HepG2 (cell line): ENCODE measurements around the gene C18orf63. TPM values are rescaled to one million over a fixed set of nuclear protein-coding genes. Genes with fewer than 3 reads are reported as not detected.

ENCODE experiments used
- FOXP1 ChIP-seq, 2 experiments: fragments of 450-650 bp in 1 of 2; IDR thresholded peaks; 2 replicates each; pipeline ENCODE4 v1.6.1; 2017 to 2018; ENCODE audit warnings: antibody characterized with exemption in 1 of 2
- GATAD1 ChIP-seq: IDR thresholded peaks from 2 replicates; pipeline ENCODE4 v1.6.1; 2016; ENCODE audit warnings: missing genetic modification reagents, missing compliant biosample characterization
- MIXL1 ChIP-seq: IDR thresholded peaks from 2 replicates; pipeline ENCODE4 v1.6.1; 2016
- PPARG ChIP-seq: conservative IDR thresholded peaks from 2 replicates; pipeline ENCODE4 v1.6.1; 2016; ENCODE audit warnings: missing biosample characterization, missing genetic modification reagents
- SALL1 ChIP-seq: sonication (generic); formaldehyde crosslinking; IDR thresholded peaks from 2 replicates; pipeline ENCODE4 v1.8.0; 2022; ENCODE audit warnings: mild to moderate bottlenecking, missing genetic modification reagents
- SAP130 ChIP-seq: IDR thresholded peaks from 2 replicates; pipeline ENCODE4 v1.6.1; 2016; ENCODE audit warnings: low read depth
- SRSF1 ChIP-seq: fragments of 200-400 bp; formaldehyde crosslinking; optimal IDR thresholded peaks from 2 replicates; pipeline ENCODE3; 2017; ENCODE audit warnings: mild to moderate bottlenecking, low read depth, low read length, moderate library complexity
- SRSF4 ChIP-seq: fragments of 200-400 bp; formaldehyde crosslinking; IDR thresholded peaks from one replicate; pipeline ENCODE4 v1.6.1; 2018; ENCODE audit warnings: mild to moderate bottlenecking, low read depth, low read length, moderate library complexity; ENCODE audit not compliant: poor library complexity, severe bottlenecking
- ZMYM2 ChIP-seq: sonication (generic); formaldehyde crosslinking; IDR thresholded peaks from 2 replicates; pipeline ENCODE4 v1.8.0; 2022; ENCODE audit warnings: mild to moderate bottlenecking, missing genetic modification reagents
- ZNF136 ChIP-seq: sonication (generic); formaldehyde crosslinking; IDR thresholded peaks from 2 replicates; pipeline ENCODE4 v1.8.1; 2022; ENCODE audit warnings: low read depth, mild to moderate bottlenecking, moderate library complexity, missing genetic modification reagents
- ZNF460 ChIP-seq: sonication (generic); formaldehyde crosslinking; IDR thresholded peaks from 2 replicates; pipeline ENCODE4 v1.5.1; 2020; ENCODE audit warnings: missing genetic modification reagents, mild to moderate bottlenecking, borderline replicate concordance
- ZNF510 ChIP-seq: sonication (generic); formaldehyde crosslinking; IDR thresholded peaks from 2 replicates; pipeline ENCODE4 v1.4.0; 2020; ENCODE audit warnings: low read depth, mild to moderate bottlenecking, missing genetic modification reagents
- ZNF530 ChIP-seq: sonication (generic); formaldehyde crosslinking; IDR thresholded peaks from 2 replicates; pipeline ENCODE4 v1.5.0; 2020; ENCODE audit warnings: low read depth, mild to moderate bottlenecking, missing genetic modification reagents
- ZNF546 ChIP-seq: sonication (generic); formaldehyde crosslinking; conservative IDR thresholded peaks from 2 replicates; pipeline ENCODE4 v1.8.1; 2023; ENCODE audit warnings: mild to moderate bottlenecking, missing genetic modification reagents
- ZNF709 ChIP-seq: sonication (generic); formaldehyde crosslinking; IDR thresholded peaks from 2 replicates; pipeline ENCODE4 v1.5.0; 2020; ENCODE audit warnings: mild to moderate bottlenecking, missing genetic modification reagents
- ZNF768 ChIP-seq: sonication (generic); formaldehyde crosslinking; IDR thresholded peaks from 2 replicates; pipeline ENCODE4 v1.4.0; 2020; ENCODE audit warnings: missing genetic modification reagents
- ZNF782 ChIP-seq: sonication (generic); formaldehyde crosslinking; IDR thresholded peaks from 2 replicates; pipeline ENCODE4 v1.4.0; 2020; ENCODE audit warnings: missing genetic modification reagents, mild to moderate bottlenecking, borderline replicate concordance
- polyA plus RNA-seq, 8 experiments: library from polyadenylated mRNA; depleted of rRNA in 3 of 8; stranded (reverse) in 7 of 8; unstranded in 1 of 8; fragments of >200 nt; fragmentation: Illumina TruSeq in 4 of 8; extraction: Trizol in 4 of 8; gene quantifications; 2 replicates each; pipeline versions ENCODE4 v1.2.1 to v1.2.3, GENCODE V29; 2011 to 2016; ENCODE audit warnings: low read depth in 4 of 8, missing spikeins in 1 of 8, mixed read lengths in 1 of 8; ENCODE audit not compliant: insufficient read depth in 1 of 8
- total RNA-seq, 5 experiments: library from RNA; depleted of rRNA; stranded (reverse); fragments of >200 nt; fragmentation: Illumina TruSeq; extraction: Trizol; gene quantifications; 2 replicates each; pipeline ENCODE4 v1.2.3, GENCODE V29; 2016; ENCODE audit warnings: low read depth in 1 of 5
- TF ChIP-seq, protein P1 (sequence below): sonication (generic); formaldehyde crosslinking; IDR thresholded peaks from 2 replicates; pipeline ENCODE4 v1.4.0; 2020; ENCODE audit warnings: missing genetic modification reagents, borderline replicate concordance
- TF ChIP-seq, protein P2 (sequence below): sonication (generic); formaldehyde crosslinking; conservative IDR thresholded peaks from 2 replicates; pipeline ENCODE4 v1.4.0; 2020; ENCODE audit warnings: missing genetic modification reagents
- TF ChIP-seq, protein P3 (sequence below): sonication (generic); formaldehyde crosslinking; IDR thresholded peaks from 2 replicates; pipeline ENCODE4 v1.8.1; 2022; ENCODE audit warnings: mild to moderate bottlenecking, missing genetic modification reagents
- TF ChIP-seq, protein P4 (sequence below): sonication (generic); formaldehyde crosslinking; IDR thresholded peaks from 2 replicates; pipeline ENCODE4 v1.5.0; 2020; ENCODE audit warnings: missing genetic modification reagents, mild to moderate bottlenecking, borderline replicate concordance

The C18orf63 gene
- total and polyA plus RNA-seq, 2 of the 13 experiments (the other 11 are each of a cell fraction or from before 2014, with no cell fraction given): 0.01 TPM; not detected in 1

DNA sequence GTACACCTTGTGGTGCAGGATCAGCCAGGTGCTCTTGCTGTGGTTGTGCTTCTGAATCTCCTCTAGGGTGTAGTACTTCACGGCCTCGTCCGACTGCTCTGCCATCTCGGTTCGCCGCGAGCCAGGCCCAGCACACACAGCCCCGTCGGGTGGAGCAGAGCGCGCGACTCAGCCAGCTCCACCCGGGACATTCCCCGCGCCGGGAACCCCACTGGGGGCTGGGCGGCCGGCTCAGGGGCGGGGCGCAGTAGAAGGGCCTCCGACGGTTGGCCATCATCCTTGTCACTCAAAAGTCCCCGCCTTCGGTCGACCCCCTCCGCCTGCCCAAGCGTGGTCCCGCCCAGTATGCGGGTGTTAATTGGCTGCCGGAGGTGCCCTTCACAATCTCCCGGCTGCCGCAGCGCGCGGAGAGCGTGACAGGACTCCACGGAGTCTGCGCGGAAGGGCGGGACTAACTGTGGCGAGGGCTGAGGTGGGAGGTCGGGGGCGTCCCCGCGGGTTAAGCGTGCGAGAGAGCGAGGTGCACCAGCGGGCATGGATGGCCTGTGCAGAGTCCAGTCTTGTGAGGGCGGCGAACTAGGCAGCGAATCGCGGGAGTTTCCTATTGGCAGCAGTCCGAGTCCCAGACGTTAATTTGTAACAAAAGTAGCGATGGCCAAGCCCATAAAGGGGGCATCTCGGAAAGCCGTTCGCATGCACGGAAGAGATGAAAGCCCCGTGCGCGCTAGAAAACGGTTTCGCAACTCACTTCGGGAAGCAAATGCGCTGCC, 23.7 kb upstream of the C18orf63 start, which contains the start of gene CYB5A (continued):
- TF ChIP-seq, protein P1, sequence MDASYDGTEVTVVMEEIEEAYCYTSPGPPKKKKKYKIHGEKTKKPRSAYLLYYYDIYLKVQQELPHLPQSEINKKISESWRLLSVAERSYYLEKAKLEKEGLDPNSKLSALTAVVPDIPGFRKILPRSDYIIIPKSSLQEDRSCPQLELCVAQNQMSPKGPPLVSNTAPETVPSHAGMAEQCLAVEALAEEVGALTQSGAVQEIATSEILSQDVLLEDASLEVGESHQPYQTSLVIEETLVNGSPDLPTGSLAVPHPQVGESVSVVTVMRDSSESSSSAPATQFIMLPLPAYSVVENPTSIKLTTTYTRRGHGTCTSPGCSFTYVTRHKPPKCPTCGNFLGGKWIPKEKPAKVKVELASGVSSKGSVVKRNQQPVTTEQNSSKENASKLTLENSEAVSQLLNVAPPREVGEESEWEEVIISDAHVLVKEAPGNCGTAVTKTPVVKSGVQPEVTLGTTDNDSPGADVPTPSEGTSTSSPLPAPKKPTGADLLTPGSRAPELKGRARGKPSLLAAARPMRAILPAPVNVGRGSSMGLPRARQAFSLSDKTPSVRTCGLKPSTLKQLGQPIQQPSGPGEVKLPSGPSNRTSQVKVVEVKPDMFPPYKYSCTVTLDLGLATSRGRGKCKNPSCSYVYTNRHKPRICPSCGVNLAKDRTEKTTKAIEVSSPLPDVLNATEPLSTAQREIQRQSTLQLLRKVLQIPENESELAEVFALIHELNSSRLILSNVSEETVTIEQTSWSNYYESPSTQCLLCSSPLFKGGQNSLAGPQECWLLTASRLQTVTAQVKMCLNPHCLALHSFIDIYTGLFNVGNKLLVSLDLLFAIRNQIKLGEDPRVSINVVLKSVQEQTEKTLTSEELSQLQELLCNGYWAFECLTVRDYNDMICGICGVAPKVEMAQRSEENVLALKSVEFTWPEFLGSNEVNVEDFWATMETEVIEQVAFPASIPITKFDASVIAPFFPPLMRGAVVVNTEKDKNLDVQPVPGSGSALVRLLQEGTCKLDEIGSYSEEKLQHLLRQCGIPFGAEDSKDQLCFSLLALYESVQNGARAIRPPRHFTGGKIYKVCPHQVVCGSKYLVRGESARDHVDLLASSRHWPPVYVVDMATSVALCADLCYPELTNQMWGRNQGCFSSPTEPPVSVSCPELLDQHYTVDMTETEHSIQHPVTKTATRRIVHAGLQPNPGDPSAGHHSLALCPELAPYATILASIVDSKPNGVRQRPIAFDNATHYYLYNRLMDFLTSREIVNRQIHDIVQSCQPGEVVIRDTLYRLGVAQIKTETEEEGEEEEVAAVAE (CRISPR knock-in tag): 0 out of 2 replicates have a peak, but pooled peaks have one; percentile 5
- TF ChIP-seq ZNF510 (no peak), SALL1 (CRISPR knock-in tag) (peak; percentile 88), PPARG (CRISPR knock-in tag) (no peak), ZNF768 (no peak), ZNF709 (CRISPR knock-in tag) (peak; percentile 88; the same call in 1 of the 2 replicates), ZMYM2 (CRISPR knock-in tag) (peak; percentile 88), ZNF546 (CRISPR knock-in tag) (0 out of 2 replicates have a peak, but pooled peaks have one; percentile 51), ZNF460 (CRISPR knock-in tag) (no peak), MIXL1 (CRISPR knock-in tag) (peak; percentile 90), SRSF4 (no peak), SRSF1 (no peak), SAP130 (CRISPR knock-in tag) (peak; percentile 86), ZNF136 (no peak), FOXP1 (IDR thresholded peaks at IDR 0.05) (no peak), FOXP1 (CRISPR knock-in tag; IDR thresholded peaks at IDR 0.05) (peak; percentile 38), ZNF782 (CRISPR knock-in tag) (peak; percentile 87), GATAD1 (CRISPR knock-in tag) (peak; percentile 63), ZNF530 (CRISPR knock-in tag) (no peak)
- TF ChIP-seq, protein P2, sequence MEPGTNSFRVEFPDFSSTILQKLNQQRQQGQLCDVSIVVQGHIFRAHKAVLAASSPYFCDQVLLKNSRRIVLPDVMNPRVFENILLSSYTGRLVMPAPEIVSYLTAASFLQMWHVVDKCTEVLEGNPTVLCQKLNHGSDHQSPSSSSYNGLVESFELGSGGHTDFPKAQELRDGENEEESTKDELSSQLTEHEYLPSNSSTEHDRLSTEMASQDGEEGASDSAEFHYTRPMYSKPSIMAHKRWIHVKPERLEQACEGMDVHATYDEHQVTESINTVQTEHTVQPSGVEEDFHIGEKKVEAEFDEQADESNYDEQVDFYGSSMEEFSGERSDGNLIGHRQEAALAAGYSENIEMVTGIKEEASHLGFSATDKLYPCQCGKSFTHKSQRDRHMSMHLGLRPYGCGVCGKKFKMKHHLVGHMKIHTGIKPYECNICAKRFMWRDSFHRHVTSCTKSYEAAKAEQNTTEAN (CRISPR knock-in tag): peak; percentile 95
- TF ChIP-seq, protein P3, sequence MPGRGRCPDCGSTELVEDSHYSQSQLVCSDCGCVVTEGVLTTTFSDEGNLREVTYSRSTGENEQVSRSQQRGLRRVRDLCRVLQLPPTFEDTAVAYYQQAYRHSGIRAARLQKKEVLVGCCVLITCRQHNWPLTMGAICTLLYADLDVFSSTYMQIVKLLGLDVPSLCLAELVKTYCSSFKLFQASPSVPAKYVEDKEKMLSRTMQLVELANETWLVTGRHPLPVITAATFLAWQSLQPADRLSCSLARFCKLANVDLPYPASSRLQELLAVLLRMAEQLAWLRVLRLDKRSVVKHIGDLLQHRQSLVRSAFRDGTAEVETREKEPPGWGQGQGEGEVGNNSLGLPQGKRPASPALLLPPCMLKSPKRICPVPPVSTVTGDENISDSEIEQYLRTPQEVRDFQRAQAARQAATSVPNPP (CRISPR knock-in tag): no peak
- TF ChIP-seq, protein P4, sequence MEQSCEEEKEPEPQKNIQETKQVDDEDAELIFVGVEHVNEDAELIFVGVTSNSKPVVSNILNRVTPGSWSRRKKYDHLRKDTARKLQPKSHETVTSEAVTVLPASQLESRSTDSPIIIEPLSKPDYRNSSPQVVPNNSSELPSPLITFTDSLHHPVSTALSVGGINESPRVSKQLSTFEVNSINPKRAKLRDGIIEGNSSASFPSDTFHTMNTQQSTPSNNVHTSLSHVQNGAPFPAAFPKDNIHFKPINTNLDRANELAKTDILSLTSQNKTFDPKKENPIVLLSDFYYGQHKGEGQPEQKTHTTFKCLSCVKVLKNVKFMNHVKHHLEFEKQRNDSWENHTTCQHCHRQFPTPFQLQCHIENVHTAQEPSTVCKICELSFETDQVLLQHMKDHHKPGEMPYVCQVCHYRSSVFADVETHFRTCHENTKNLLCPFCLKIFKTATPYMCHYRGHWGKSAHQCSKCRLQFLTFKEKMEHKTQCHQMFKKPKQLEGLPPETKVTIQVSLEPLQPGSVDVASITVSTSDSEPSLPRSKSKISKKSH (CRISPR knock-in tag): no peak; the same call in 1 of the 2 replicates
